ENCODE data around the gene PRKD2. TPM values are rescaled to one million over a fixed set of nuclear protein-coding genes. Genes with fewer than 3 reads are reported as not detected.

The PRKD2 gene
- total and polyA plus RNA-seq, 2 of the 8 experiments (the other 6 are each of a cell fraction or from before 2014, with no cell fraction given): 24.4 to 63.8 TPM

- TF ChIP-seq HDAC6 (IDR thresholded peaks at IDR 0.05; ENCODE audit: low read depth, low read length) (no peak), GTF2F1 (IDR thresholded peaks at IDR 0.05; ENCODE audit: borderline replicate concordance, low read depth, low read length) (no peak), CBX5 (IDR thresholded peaks at IDR 0.05; ENCODE audit: low read depth, low read length) (no peak), BRCA1 (IDR thresholded peaks at IDR 0.05; ENCODE audit: low read depth, low read length) (no peak)
Observed at GRCh38 chr19:46746281-46747057, 29.6 kb upstream of the PRKD2 start, which contains the start of gene STRN4 (continued).

Measured in H1 (cell line).